Astrocyte (in vitro differentiated cells and primary cell): ENCODE results near the gene DHH. TPM values are rescaled to one million over a fixed set of nuclear protein-coding genes. Genes with fewer than 3 reads are reported as not detected.

Source experiments
- DNase-seq: peaks from one replicate; pipeline ENCODE4 v3.0.0-alpha.2; 2010; ENCODE audit warnings: low read depth
- FAIRE-seq: peaks from 2 replicates; lab custom pipeline; 2011; peaks lifted over from hg19 to GRCh38; lab: Jason Lieb, UNC
- H2AFZ ChIP-seq: 2 replicates; pipeline ENCODE4 v1.6.0; 2012; ENCODE audit warnings: low read depth, low read length, inconsistent platforms
- H3K27ac ChIP-seq: 2 replicates; pipeline ENCODE4 v1.5.1; 2011; ENCODE audit warnings: low read depth, low read length, inconsistent platforms
- H3K27me3 ChIP-seq: 2 replicates; pipeline ENCODE4 v1.6.0; 2011; ENCODE audit warnings: low read length, inconsistent platforms; ENCODE audit not compliant: insufficient read depth
- H3K36me3 ChIP-seq: 2 replicates; pipeline ENCODE4 v1.5.1; 2011; ENCODE audit warnings: low read length, inconsistent platforms; ENCODE audit not compliant: insufficient read depth
- H3K4me1 ChIP-seq: 2 replicates; pipeline ENCODE4 v1.5.1; 2011; ENCODE audit warnings: low read length, inconsistent platforms; ENCODE audit not compliant: insufficient read depth
- H3K4me2 ChIP-seq: 2 replicates; pipeline ENCODE4 v1.6.0; 2012; ENCODE audit warnings: low read length, inconsistent platforms
- H3K4me3 ChIP-seq: 2 replicates; pipeline ENCODE4 v1.5.1; 2011; ENCODE audit warnings: low read depth, mild to moderate bottlenecking, low read length, inconsistent platforms; ENCODE audit not compliant: insufficient read depth
- H3K79me2 ChIP-seq: 2 replicates; pipeline ENCODE4 v1.6.0; 2012; ENCODE audit warnings: mild to moderate bottlenecking, low read length, inconsistent platforms; ENCODE audit not compliant: insufficient read depth
- H3K9ac ChIP-seq: 2 replicates; pipeline ENCODE4 v1.6.0; 2012; ENCODE audit warnings: mild to moderate bottlenecking, low read length, inconsistent platforms
- H3K9me3 ChIP-seq: 2 replicates; pipeline ENCODE4 v1.5.1; 2012; ENCODE audit warnings: low read depth, mild to moderate bottlenecking, low read length, inconsistent platforms; ENCODE audit not compliant: insufficient read depth
- H4K20me1 ChIP-seq: 2 replicates; pipeline ENCODE4 v1.6.0; 2012; ENCODE audit warnings: low read length, inconsistent platforms; ENCODE audit not compliant: insufficient read depth
- H3K27ac Mint-ChIP-seq: one replicate; pipeline ENCODE4 v1.8.0; 2021; ENCODE audit warnings: mild to moderate bottlenecking, mixed read lengths; ENCODE audit not compliant: unreplicated experiment
- H3K27me3 Mint-ChIP-seq: one replicate; pipeline ENCODE4 v1.8.0; 2021; ENCODE audit warnings: low read depth, mixed read lengths; ENCODE audit not compliant: unreplicated experiment
- H3K36me3 Mint-ChIP-seq: one replicate; pipeline ENCODE4 v1.8.0; 2021; ENCODE audit warnings: low read depth, mixed read lengths; ENCODE audit not compliant: unreplicated experiment
- H3K4me1 Mint-ChIP-seq: one replicate; pipeline ENCODE4 v1.8.0; 2021; ENCODE audit warnings: low read depth, mixed read lengths; ENCODE audit not compliant: unreplicated experiment
- H3K4me3 Mint-ChIP-seq: one replicate; pipeline ENCODE4 v1.8.0; 2021; ENCODE audit warnings: mild to moderate bottlenecking, moderate library complexity, mixed read lengths; ENCODE audit not compliant: unreplicated experiment
- H3K9me3 Mint-ChIP-seq: one replicate; pipeline ENCODE4 v1.8.0; 2021; ENCODE audit warnings: mild to moderate bottlenecking, mixed read lengths; ENCODE audit not compliant: unreplicated experiment
- EZH2 ChIP-seq: IDR thresholded peaks from 2 replicates; pipeline ENCODE4 v1.6.1; 2012; ENCODE audit warnings: mild to moderate bottlenecking, low read length, inconsistent platforms; ENCODE audit not compliant: insufficient read depth
- total RNA-seq: library from RNA; stranded (reverse); gene quantifications from 2 replicates; pipeline ENCODE4 v1.2.1, GENCODE V29; 2021
- TF ChIP-seq, protein P1 (sequence below): IDR thresholded peaks from 2 replicates; pipeline ENCODE4 v1.5.1; 2011; ENCODE audit warnings: low read depth, mild to moderate bottlenecking, inconsistent platforms, low read length, moderate library complexity; ENCODE audit not compliant: insufficient read depth

The DHH gene
- total RNA-seq, 1 donor from 2014 or later: 0.16 TPM

DNA sequence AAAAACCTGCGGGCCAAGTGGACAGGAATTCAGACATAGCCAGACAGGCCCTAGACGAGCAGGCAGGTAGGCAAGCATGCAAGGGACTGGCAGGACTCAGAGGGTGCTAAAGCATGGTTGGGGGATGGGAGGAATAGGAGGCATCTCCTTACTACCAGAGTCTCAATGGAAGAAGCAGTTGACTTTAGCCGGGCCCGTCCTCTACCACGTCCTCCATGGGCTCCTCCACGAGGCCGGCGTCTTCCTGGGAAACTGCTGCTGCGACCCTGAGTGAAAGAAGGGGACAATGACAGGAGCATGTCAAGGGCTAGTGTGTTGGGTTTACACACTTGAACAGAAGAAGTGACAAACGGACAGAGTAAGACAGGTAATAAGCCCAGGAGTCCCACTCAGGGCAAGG, 45.6 kb downstream of the DHH start:
- peaks cover 86% of the 10 kb centered on the region for H4K20me1 ChIP-seq
- H2AFZ ChIP-seq: no peak overlapping the region
- H3K27ac ChIP-seq: peak overlapping the region; percentile 45
- Mint-ChIP-seq H3K9me3 (no peaks in the 10 kb centered on the region), H3K27ac (peak overlapping the region; percentile 81), H3K4me3 (no peak overlapping the region), H3K27me3 (no peaks in the 10 kb centered on the region), H3K36me3 (peaks cover 32% of the 10 kb centered on the region), H3K4me1 (peaks cover 22% of the 10 kb centered on the region)
- H3K4me1 ChIP-seq: peaks cover 15% of the 10 kb centered on the region
- peaks cover 62% of the 10 kb centered on the region for H3K79me2 ChIP-seq
- no peaks in the 10 kb centered on the region for H3K27me3 ChIP-seq
- H3K9me3 ChIP-seq: no peaks in the 10 kb centered on the region
- peaks cover 52% of the 10 kb centered on the region for H3K36me3 ChIP-seq
- DNase-seq (no peak), FAIRE-seq (no peak)
- peak overlapping the region; percentile 72 for H3K4me2 ChIP-seq
- no peak overlapping the region for H3K9ac ChIP-seq
- TF ChIP-seq EZH2: no peak
- TF ChIP-seq, protein P1, sequence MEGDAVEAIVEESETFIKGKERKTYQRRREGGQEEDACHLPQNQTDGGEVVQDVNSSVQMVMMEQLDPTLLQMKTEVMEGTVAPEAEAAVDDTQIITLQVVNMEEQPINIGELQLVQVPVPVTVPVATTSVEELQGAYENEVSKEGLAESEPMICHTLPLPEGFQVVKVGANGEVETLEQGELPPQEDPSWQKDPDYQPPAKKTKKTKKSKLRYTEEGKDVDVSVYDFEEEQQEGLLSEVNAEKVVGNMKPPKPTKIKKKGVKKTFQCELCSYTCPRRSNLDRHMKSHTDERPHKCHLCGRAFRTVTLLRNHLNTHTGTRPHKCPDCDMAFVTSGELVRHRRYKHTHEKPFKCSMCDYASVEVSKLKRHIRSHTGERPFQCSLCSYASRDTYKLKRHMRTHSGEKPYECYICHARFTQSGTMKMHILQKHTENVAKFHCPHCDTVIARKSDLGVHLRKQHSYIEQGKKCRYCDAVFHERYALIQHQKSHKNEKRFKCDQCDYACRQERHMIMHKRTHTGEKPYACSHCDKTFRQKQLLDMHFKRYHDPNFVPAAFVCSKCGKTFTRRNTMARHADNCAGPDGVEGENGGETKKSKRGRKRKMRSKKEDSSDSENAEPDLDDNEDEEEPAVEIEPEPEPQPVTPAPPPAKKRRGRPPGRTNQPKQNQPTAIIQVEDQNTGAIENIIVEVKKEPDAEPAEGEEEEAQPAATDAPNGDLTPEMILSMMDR: no peak
- no peak overlapping the region for H3K4me3 ChIP-seq

DNA sequence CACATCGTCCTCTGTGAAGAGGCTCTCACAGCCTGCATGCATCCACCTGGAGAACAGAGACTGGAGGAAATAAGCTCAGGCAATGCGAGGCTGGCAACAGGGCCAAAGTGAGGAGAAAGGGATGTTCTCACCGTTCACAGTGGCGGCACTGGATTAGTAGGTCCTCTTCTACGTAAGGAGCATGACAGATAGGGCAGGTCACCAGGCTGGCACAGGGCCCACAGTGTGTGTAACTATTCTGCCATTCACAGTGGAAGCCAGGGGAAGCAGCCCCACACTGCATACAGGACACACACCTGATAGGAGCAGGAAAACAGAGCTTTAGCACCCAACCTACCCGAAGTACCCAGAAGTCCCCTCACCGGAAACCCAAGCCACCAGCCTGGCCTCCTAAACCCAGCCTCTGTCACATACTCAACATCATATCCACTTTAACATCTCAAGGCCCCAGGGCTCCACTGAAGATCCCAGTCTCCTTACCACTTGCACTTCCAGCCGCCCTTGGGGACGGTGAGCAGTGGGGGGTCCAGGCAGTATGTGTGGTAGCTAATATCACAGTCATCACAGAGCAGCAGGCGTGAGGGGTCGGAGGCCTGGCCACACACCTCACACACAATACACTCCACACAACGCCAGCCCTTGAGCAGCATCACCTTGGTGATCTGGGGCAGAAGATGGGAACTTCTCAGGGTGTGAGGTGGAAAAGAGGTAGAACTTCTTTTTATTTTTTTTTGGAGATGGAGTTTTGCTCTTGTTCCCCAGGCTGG, 48.3 kb downstream of the DHH start:
- Histone ChIP-seq H3K27ac (no peak overlapping the region), H3K27me3 (no peaks in the 10 kb centered on the region), H2AFZ (no peak overlapping the region), H3K9me3 (no peaks in the 10 kb centered on the region), H3K9ac (no peak overlapping the region), H3K79me2 (peaks cover 36% of the 10 kb centered on the region), H3K4me2 (no peak overlapping the region), H3K4me1 (peaks cover 15% of the 10 kb centered on the region), H4K20me1 (peaks cover 87% of the 10 kb centered on the region), H3K36me3 (peaks cover 57% of the 10 kb centered on the region), H3K4me3 (no peak overlapping the region)
- no peak for DNase-seq
- Mint-ChIP-seq H3K4me3 (no peak overlapping the region), H3K9me3 (no peaks in the 10 kb centered on the region), H3K4me1 (peaks cover 18% of the 10 kb centered on the region), H3K36me3 (peaks cover 33% of the 10 kb centered on the region), H3K27ac (peak overlapping the region; percentile 47), H3K27me3 (no peaks in the 10 kb centered on the region)
- no peak for TF ChIP-seq EZH2
- TF ChIP-seq, protein P1: no peak
- FAIRE-seq: no peak

DNA sequence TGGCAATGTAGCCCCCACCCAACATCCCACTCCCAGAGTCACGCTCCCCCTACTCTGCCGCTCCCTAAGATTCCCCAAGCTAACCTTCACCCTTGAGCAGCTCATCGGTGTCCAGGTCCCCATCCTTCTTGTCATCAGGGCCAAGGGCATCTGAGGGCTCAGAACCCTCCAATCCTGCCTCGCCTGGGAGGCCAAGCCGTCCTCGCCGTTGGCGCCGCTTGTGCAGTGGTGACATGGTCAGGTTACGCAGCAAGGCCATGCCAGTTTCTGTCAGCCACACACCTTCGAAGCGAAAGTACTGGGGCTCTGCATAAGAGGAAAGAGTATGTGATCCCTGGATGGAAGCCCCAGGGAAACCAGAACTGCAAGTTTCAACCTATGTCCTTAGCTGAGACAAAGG, 49.9 kb downstream of the DHH start:
- H3K4me1 Mint-ChIP-seq: peaks cover 15% of the 10 kb centered on the region
- peaks cover 7% of the 10 kb centered on the region for H3K4me1 ChIP-seq
- no peaks in the 10 kb centered on the region for H3K9me3 ChIP-seq
- H3K79me2 ChIP-seq: peaks cover 21% of the 10 kb centered on the region
- TF ChIP-seq, protein P1: no peak
- TF ChIP-seq EZH2: no peak
- H3K9me3 Mint-ChIP-seq: no peaks in the 10 kb centered on the region
- no peak overlapping the region for H3K27ac ChIP-seq
- no peak overlapping the region for H3K4me3 Mint-ChIP-seq
- H3K4me2 ChIP-seq: no peak overlapping the region
- H4K20me1 ChIP-seq: peaks cover 80% of the 10 kb centered on the region
- no peaks in the 10 kb centered on the region for H3K27me3 Mint-ChIP-seq
- no peak for FAIRE-seq
- H3K27ac Mint-ChIP-seq: no peak overlapping the region
- peaks cover 61% of the 10 kb centered on the region for H3K36me3 ChIP-seq
- H3K9ac ChIP-seq: no peak overlapping the region
- peaks cover 34% of the 10 kb centered on the region for H3K36me3 Mint-ChIP-seq
- no peaks in the 10 kb centered on the region for H3K27me3 ChIP-seq
- H2AFZ ChIP-seq: no peak overlapping the region
- DNase-seq: no peak
- no peak overlapping the region for H3K4me3 ChIP-seq
